Measurements from ENCODE around the gene CDK14.
A peak's percentile ranks its signal among the peaks of the same experiment; 100 is the strongest.

Gene CDK14

DNA sequence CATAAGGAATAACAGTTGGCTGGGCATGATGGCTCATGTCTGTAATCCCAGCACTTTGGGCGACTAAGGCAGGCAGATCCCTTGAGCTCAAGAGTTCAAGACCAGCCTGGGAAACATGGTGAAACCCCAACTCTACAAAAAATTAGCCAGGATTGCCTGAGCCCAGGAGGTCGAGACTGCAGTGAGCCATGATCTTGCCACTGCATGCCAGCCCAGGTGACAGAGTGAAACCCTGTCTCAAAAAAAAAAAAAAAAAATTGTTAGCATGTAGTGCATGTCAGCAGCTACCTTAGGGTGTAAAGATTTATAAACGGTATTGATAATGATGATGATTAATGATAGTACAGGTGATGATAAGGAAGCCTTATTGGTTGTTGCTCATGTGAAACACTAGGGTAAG is 336.9 kb downstream of the CDK14 start:
- Histone ChIP-seq H3K79me2 (ENCODE audit: insufficient read depth, low read length) (0 out of 2 replicates have a peak, but pooled peaks cover 3% of the 10 kb centered on the region), H3K4me2 (ENCODE audit: low read length) (no peak overlapping the region), H2AFZ (ENCODE audit: low read length) (no peak overlapping the region), H4K20me1 (ENCODE audit: insufficient read depth, low read length) (no peaks in the 10 kb centered on the region), H3K9ac (ENCODE audit: low read length) (no peak overlapping the region), H3K4me1 (ENCODE audit: insufficient read depth, low read length, severe bottlenecking) (peaks cover 35% of the 10 kb centered on the region), H3K4me3 (ENCODE audit: low read depth, low read length, poor library complexity, severe bottlenecking) (no peak overlapping the region), H3F3A (ENCODE audit: insufficient read depth, low read length) (no peaks in the 10 kb centered on the region), H3K9me3 (ENCODE audit: low read length) (no peaks in the 10 kb centered on the region), H3K36me3 (ENCODE audit: insufficient read depth, low read length) (peaks cover 34% of the 10 kb centered on the region; the same call in 1 of the 2 replicates), H3K9me2 (ENCODE audit: low read depth, low read length) (no peaks in the 10 kb centered on the region), H3K27me3 (ENCODE audit: insufficient read depth, low read length) (no peaks in the 10 kb centered on the region), H3K27ac (ENCODE audit: low read depth, low read length, poor library complexity, severe bottlenecking) (peak overlapping the region; percentile 33)
- TF ChIP-seq, protein P1, sequence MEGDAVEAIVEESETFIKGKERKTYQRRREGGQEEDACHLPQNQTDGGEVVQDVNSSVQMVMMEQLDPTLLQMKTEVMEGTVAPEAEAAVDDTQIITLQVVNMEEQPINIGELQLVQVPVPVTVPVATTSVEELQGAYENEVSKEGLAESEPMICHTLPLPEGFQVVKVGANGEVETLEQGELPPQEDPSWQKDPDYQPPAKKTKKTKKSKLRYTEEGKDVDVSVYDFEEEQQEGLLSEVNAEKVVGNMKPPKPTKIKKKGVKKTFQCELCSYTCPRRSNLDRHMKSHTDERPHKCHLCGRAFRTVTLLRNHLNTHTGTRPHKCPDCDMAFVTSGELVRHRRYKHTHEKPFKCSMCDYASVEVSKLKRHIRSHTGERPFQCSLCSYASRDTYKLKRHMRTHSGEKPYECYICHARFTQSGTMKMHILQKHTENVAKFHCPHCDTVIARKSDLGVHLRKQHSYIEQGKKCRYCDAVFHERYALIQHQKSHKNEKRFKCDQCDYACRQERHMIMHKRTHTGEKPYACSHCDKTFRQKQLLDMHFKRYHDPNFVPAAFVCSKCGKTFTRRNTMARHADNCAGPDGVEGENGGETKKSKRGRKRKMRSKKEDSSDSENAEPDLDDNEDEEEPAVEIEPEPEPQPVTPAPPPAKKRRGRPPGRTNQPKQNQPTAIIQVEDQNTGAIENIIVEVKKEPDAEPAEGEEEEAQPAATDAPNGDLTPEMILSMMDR (IDR thresholded peaks at IDR 0.05; ENCODE audit: low read length): no peak
- no peak for TF ChIP-seq EZH2 (IDR thresholded peaks at IDR 0.05; ENCODE audit: borderline replicate concordance, low read length)

DNA sequence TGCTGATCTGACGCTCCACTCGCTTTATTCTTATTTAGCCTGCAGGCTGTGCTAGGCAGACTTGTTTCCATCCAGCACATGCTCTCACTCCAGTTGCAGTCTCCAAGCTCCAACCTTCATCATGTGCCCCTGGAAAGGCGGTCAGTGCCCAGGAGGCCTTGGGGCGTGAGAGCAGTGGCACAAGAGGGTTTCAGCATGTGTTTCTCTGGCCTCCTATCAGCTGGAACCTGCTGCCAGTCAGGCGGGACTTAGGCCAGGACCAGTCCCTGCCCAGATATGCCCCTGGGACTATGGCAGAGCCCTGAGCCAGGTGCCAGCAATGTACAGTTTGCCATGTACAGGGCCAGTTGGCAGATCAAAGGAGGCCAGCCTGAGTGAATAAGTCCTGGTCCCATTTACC is 337.9 kb downstream of the CDK14 start:
- Histone ChIP-seq H3K27ac (ENCODE audit: low read depth, low read length, poor library complexity, severe bottlenecking) (no peak overlapping the region), H3K9me2 (ENCODE audit: low read depth, low read length) (no peaks in the 10 kb centered on the region), H3F3A (ENCODE audit: insufficient read depth, low read length) (no peaks in the 10 kb centered on the region), H3K4me3 (ENCODE audit: low read depth, low read length, poor library complexity, severe bottlenecking) (no peak overlapping the region), H4K20me1 (ENCODE audit: insufficient read depth, low read length) (no peaks in the 10 kb centered on the region), H3K9me3 (ENCODE audit: low read length) (no peaks in the 10 kb centered on the region), H3K79me2 (ENCODE audit: insufficient read depth, low read length) (0 out of 2 replicates have a peak, but pooled peaks cover 3% of the 10 kb centered on the region), H3K9ac (ENCODE audit: low read length) (no peak overlapping the region), H3K27me3 (ENCODE audit: insufficient read depth, low read length) (no peaks in the 10 kb centered on the region), H3K36me3 (ENCODE audit: insufficient read depth, low read length) (peaks cover 34% of the 10 kb centered on the region; the same call in 1 of the 2 replicates), H2AFZ (ENCODE audit: low read length) (no peak overlapping the region), H3K4me2 (ENCODE audit: low read length) (no peak overlapping the region), H3K4me1 (ENCODE audit: insufficient read depth, low read length, severe bottlenecking) (peaks cover 32% of the 10 kb centered on the region)
- no peak for TF ChIP-seq EZH2 (IDR thresholded peaks at IDR 0.05; ENCODE audit: borderline replicate concordance, low read length)
- TF ChIP-seq, protein P1 (IDR thresholded peaks at IDR 0.05; ENCODE audit: low read length): no peak

DNA sequence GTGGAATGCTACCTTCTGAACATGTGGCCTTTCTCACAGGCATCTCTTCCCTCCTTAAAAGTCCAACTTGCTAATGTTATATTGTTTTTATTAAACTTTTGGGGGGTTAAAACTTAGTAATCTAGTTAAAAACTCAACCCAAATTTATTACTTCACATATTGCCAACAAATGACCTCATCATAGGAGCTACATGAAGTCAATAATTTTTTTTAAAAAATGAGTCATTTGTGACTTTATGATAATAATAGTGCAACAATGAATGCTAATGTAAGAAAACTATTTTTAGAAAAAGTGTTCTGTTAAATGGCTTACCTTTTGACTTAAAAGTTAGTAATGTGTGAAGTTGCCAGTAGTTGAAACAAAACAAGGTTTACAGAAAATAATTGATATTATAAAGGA is 342.2 kb downstream of the CDK14 start:
- Histone ChIP-seq H3K9me3 (ENCODE audit: low read length) (no peaks in the 10 kb centered on the region), H3K27ac (ENCODE audit: low read depth, low read length, poor library complexity, severe bottlenecking) (no peak overlapping the region), H3K27me3 (ENCODE audit: insufficient read depth, low read length) (no peaks in the 10 kb centered on the region), H3K79me2 (ENCODE audit: insufficient read depth, low read length) (0 out of 2 replicates have a peak, but pooled peaks cover 3% of the 10 kb centered on the region), H3K4me3 (ENCODE audit: low read depth, low read length, poor library complexity, severe bottlenecking) (no peak overlapping the region), H2AFZ (ENCODE audit: low read length) (no peak overlapping the region), H4K20me1 (ENCODE audit: insufficient read depth, low read length) (no peaks in the 10 kb centered on the region), H3K4me2 (ENCODE audit: low read length) (no peak overlapping the region), H3K36me3 (ENCODE audit: insufficient read depth, low read length) (peaks cover 31% of the 10 kb centered on the region; the same call in 1 of the 2 replicates), H3K9me2 (ENCODE audit: low read depth, low read length) (no peaks in the 10 kb centered on the region), H3K4me1 (ENCODE audit: insufficient read depth, low read length, severe bottlenecking) (no peaks in the 10 kb centered on the region), H3K9ac (ENCODE audit: low read length) (no peak overlapping the region), H3F3A (ENCODE audit: insufficient read depth, low read length) (no peaks in the 10 kb centered on the region)
- TF ChIP-seq EZH2 (IDR thresholded peaks at IDR 0.05; ENCODE audit: borderline replicate concordance, low read length): no peak
- TF ChIP-seq, protein P1 (IDR thresholded peaks at IDR 0.05; ENCODE audit: low read length): no peak
